22Rv1 (cell line): Measurements from ENCODE around the gene LTBP1.

Experiments used
- ZFX ChIP-seq: fragments of 450-650 bp; IDR thresholded peaks from 2 replicates; pipeline ENCODE4 v1.6.1; 2017; ENCODE audit warnings: antibody characterized with exemption, borderline replicate concordance
- TF ChIP-seq, protein P1 (sequence below): fragments of 450-650 bp; IDR thresholded peaks from 2 replicates; pipeline ENCODE4 v1.5.1; 2017; ENCODE audit warnings: mild to moderate bottlenecking

DNA sequence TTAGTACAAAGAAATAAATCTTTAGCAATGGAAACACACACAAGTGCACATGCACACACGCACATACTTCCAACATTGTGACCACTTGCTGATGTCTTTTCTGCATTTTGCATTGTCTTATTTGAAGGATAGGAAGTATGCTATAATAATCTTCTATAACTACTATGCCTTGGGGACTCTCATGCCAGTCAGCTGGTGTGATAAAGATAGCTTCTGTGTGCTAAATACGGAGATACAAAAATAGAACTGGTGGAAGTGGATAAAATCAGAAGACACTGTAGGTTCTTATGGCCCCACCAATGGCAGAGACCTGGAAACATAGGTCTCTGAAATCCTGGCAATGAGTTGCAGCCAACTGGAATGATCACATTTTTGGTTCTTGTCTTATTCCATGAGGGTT, 498.2 kb downstream of the LTBP1 start:
- TF ChIP-seq, protein P1, sequence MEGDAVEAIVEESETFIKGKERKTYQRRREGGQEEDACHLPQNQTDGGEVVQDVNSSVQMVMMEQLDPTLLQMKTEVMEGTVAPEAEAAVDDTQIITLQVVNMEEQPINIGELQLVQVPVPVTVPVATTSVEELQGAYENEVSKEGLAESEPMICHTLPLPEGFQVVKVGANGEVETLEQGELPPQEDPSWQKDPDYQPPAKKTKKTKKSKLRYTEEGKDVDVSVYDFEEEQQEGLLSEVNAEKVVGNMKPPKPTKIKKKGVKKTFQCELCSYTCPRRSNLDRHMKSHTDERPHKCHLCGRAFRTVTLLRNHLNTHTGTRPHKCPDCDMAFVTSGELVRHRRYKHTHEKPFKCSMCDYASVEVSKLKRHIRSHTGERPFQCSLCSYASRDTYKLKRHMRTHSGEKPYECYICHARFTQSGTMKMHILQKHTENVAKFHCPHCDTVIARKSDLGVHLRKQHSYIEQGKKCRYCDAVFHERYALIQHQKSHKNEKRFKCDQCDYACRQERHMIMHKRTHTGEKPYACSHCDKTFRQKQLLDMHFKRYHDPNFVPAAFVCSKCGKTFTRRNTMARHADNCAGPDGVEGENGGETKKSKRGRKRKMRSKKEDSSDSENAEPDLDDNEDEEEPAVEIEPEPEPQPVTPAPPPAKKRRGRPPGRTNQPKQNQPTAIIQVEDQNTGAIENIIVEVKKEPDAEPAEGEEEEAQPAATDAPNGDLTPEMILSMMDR: no peak
- no peak for TF ChIP-seq ZFX
